ENCODE results near the gene SLC35F3. TPM values are rescaled to one million over a fixed set of nuclear protein-coding genes. Genes with fewer than 3 reads are reported as not detected.

Gene SLC35F3
- total RNA-seq, 1 experiment from 2014 or later = 0.66 TPM

- Mint-ChIP-seq H3K4me1 (ENCODE audit: low read depth, unreplicated experiment) (no peaks in the 10 kb centered on the region), H3K4me3 (ENCODE audit: low read depth, unreplicated experiment) (no peak overlapping the region), H3K27me3 (ENCODE audit: unreplicated experiment) (peaks cover 76% of the 10 kb centered on the region), H3K27ac (ENCODE audit: unreplicated experiment) (no peak overlapping the region), H3K9me3 (ENCODE audit: low read depth, unreplicated experiment) (no peaks in the 10 kb centered on the region), H3K36me3 (ENCODE audit: insufficient read depth, unreplicated experiment) (no peaks in the 10 kb centered on the region)
- intact Hi-C loops (cut with micrococcal nuclease; ENCODE audit: unreplicated experiment) = no loop called here
- BruUV-seq (replicated peaks) = no TSS peak
- CTCF ChIA-PET = no interaction called here
- no peak for DNase-seq
- no peak for TF ChIP-seq CTCF (IDR thresholded peaks at IDR 0.05; ENCODE audit: unreplicated experiment)
Observed at GRCh38 chr1:234292011-234292410, 387.5 kb downstream of the SLC35F3 start.

GRCh38 chr1:234292548-234292947 is 388.1 kb downstream of the SLC35F3 start:
- no peak for TF ChIP-seq CTCF (IDR thresholded peaks at IDR 0.05; ENCODE audit: unreplicated experiment)
- H3K4me3 Mint-ChIP-seq (ENCODE audit: low read depth, unreplicated experiment) = no peak overlapping the region
- H3K9me3 Mint-ChIP-seq (ENCODE audit: low read depth, unreplicated experiment) = no peaks in the 10 kb centered on the region
- CTCF ChIA-PET = no interaction called here
- no TSS peak for BruUV-seq (replicated peaks)
- peaks cover 81% of the 10 kb centered on the region for H3K27me3 Mint-ChIP-seq (ENCODE audit: unreplicated experiment)
- H3K27ac Mint-ChIP-seq (ENCODE audit: unreplicated experiment) = no peak overlapping the region
- DNase-seq = no peak
- intact Hi-C loops (cut with micrococcal nuclease; ENCODE audit: unreplicated experiment) = no loop called here
- H3K4me1 Mint-ChIP-seq (ENCODE audit: low read depth, unreplicated experiment) = no peaks in the 10 kb centered on the region
- H3K36me3 Mint-ChIP-seq (ENCODE audit: insufficient read depth, unreplicated experiment) = no peaks in the 10 kb centered on the region

- DNase-seq = no peak
- intact Hi-C loops (cut with micrococcal nuclease; ENCODE audit: unreplicated experiment) = no loop called here
- BruUV-seq (replicated peaks) = no TSS peak
- Mint-ChIP-seq H3K9me3 (ENCODE audit: low read depth, unreplicated experiment) (no peaks in the 10 kb centered on the region), H3K4me3 (ENCODE audit: low read depth, unreplicated experiment) (no peak overlapping the region), H3K27me3 (ENCODE audit: unreplicated experiment) (peaks cover 87% of the 10 kb centered on the region), H3K4me1 (ENCODE audit: low read depth, unreplicated experiment) (no peaks in the 10 kb centered on the region), H3K27ac (ENCODE audit: unreplicated experiment) (no peak overlapping the region), H3K36me3 (ENCODE audit: insufficient read depth, unreplicated experiment) (no peaks in the 10 kb centered on the region)
- CTCF ChIA-PET = interaction anchor here (0.6 to 1.4 kb wide), 2 partner anchors 15 to 17 kb away, joined by 3 to 5 read pairs; no protein-coding TSS in a partner anchor
- no peak for TF ChIP-seq CTCF (IDR thresholded peaks at IDR 0.05; ENCODE audit: unreplicated experiment)
Observed at GRCh38 chr1:234294109-234294817, 389.8 kb downstream of the SLC35F3 start.

- BruUV-seq (replicated peaks) = no TSS peak
- Mint-ChIP-seq H3K36me3 (ENCODE audit: insufficient read depth, unreplicated experiment) (no peaks in the 10 kb centered on the region), H3K4me3 (ENCODE audit: low read depth, unreplicated experiment) (no peak overlapping the region), H3K27ac (ENCODE audit: unreplicated experiment) (no peak overlapping the region), H3K27me3 (ENCODE audit: unreplicated experiment) (peaks cover 79% of the 10 kb centered on the region), H3K9me3 (ENCODE audit: low read depth, unreplicated experiment) (no peaks in the 10 kb centered on the region), H3K4me1 (ENCODE audit: low read depth, unreplicated experiment) (no peaks in the 10 kb centered on the region)
- CTCF ChIA-PET = interaction anchor here (1.4 kb wide), 1 partner anchor 15 kb away, joined by 5 read pairs; no protein-coding TSS in a partner anchor
- DNase-seq = no peak
- intact Hi-C loops (cut with micrococcal nuclease; ENCODE audit: unreplicated experiment) = no loop called here
- TF ChIP-seq CTCF (IDR thresholded peaks at IDR 0.05; ENCODE audit: unreplicated experiment) = no peak
Observed at GRCh38 chr1:234295068-234295467, 390.6 kb downstream of the SLC35F3 start.
